HG02981 (cell line): ENCODE data around the gene PRCP.

Experiments
- ATAC-seq: cut with Tn5 transposase; IDR thresholded peaks from one replicate; pipeline ENCODE4 v1.9.1; 2021; ENCODE audit warnings: mild to moderate bottlenecking, moderate library complexity; ENCODE audit not compliant: unreplicated experiment

The PRCP gene

DNA sequence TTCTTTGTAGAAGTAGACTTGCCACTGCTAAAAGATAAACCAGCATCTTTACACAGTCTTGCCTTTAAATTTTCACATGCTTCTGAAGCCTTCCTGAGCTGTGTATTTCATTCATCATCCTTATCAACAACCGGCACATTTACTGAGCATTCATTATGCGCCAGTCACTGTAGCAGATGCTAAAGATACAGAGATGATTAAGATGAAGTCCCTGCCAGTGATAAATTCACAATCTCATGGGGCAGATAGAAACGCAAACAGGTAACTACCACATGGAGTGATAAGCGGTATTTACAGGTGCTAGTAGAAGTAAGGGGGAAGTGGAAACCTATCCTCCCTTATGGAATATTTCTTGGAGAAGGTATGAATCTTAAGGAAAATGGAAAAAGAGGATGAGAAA is 67.2 kb downstream of the PRCP start:
- no peak for ATAC-seq

DNA sequence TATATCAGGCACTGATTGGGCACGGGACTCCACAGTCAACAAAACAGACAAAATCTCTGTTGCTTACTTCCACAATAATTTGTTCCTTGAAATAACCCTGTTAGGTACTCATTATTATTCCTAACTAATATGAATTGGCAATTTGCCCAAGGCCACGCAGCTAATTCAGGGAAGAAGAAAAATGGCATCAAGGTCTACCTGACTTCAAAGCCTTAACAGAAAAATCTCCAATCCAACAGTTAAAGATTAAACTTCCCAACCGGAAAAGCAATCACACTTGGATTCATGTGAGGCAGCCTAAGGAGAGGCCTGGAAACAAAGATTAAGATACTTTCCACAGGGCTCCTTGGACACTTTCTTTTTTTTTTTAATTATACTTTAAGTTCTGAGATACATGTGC is 68.9 kb downstream of the PRCP start:
- no peak for ATAC-seq

DNA sequence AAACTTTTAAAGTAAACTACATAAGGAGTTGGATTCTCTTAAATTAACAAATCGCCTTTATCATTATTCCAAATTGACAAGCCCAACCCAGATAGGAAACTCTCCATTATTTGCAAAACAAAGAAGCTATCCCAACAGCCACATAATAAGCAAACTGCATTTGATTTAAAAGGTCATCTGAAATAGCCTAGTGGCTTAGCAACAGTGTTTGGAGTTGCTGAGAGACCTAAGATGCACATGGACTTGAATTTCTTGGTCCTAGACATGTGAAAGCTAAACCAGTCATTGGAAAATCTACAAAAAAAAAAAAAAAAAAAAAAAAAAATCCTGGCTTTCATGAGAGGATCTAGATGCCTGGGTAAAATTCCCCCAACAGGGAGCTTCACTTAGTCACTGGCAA is 69.5 kb downstream of the PRCP start:
- no peak for ATAC-seq

DNA sequence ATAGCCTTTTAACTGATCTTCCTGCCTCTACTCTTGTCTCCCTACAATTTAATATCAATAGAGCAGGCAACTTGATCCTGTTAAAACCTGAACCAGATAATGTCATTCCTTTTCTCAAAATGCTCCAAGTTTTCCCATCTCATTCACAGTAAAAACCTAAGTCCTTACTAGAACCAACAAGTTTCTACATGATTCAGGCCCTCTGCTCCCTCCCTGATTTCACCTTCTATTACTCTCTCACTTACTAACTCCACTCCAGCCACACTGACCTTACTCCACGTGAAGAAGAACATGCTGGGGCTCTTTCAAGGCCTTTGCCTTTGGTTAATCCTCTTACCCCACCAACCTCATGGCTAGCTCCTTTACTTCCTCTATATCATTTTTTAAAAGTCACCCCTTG is 71.1 kb downstream of the PRCP start:
- no peak for ATAC-seq

DNA sequence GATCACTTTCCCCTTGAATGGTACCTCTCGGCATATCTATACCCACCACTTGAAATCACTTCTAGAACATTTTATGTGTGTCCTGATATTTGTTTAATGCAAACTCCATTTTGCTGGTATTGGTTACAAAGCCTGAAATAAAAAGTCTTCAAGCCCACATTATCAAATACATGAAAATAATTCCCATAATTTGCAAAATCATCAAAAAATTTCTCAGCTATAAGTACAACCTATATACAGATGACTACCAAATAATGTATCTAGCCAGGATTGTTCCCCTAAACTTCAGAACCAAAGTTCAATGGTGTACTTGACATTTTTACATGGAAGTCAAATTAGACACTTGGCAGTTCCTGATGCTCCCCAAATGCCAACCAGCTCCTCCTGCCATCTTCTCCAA is 71.8 kb downstream of the PRCP start:
- ATAC-seq, result no peak

DNA sequence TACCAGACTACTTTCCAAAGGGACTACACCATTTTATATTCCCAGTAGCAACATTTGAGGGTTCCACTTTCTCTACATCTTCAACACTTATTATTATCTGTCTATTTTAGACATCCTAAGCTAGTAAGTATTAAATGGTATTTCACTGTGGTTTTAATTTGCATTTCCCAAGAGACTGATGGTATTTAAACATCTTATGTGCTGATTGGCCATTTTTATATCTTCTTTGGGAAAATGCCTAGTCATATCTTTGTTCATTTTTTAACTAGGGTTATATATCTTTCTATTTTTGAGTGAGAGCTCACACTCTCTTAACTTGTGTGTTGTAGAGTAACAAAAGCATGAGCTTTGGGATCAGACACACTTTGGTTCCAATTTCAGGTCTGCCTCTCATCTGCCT is 73.7 kb downstream of the PRCP start:
- no peak for ATAC-seq

DNA sequence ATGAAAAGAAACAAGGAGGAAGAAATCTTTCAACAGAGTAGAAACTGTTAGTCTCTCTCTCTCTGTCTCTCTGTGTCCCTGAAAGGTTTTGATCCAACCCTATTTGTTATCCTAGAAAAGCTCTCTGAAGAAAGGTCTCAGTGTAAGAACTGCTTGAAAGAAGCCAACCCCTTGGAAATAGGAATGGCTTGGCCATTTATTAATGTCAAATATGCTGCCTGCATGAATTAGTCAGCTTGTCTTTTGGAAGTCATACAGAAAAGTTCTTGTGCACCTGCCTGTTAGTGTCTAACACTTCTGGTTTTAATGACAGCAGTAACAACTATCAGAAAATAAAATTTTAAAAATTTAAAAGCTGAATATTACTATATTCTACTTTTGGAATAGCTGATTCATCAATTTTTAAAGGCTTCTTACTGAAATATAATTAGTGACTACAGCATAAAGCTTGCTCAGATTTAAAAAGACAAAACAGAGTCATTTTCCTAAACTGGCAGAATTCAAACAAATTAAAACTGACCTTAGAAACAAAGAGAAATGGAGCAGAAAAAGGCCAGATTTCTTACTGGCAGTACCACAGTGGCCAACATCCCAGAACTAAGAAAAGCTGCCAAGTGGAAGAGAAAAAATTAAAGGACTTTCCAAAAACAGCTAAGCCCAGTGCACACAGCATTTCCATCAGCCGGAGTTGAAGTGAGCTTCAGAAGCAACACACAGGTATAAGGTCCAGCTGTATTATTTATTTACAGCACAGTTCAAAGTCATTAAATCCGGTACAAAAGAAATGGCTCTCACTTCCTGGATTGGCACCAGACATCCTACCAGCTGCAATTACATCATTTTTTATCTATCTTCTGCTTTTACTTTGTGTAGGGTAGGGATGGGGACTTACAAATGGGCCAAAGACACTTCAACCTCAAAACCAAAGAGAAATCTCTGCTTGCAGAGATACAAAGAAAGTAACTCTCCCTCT is 76.3 kb downstream of the PRCP start:
- no peak for ATAC-seq

DNA sequence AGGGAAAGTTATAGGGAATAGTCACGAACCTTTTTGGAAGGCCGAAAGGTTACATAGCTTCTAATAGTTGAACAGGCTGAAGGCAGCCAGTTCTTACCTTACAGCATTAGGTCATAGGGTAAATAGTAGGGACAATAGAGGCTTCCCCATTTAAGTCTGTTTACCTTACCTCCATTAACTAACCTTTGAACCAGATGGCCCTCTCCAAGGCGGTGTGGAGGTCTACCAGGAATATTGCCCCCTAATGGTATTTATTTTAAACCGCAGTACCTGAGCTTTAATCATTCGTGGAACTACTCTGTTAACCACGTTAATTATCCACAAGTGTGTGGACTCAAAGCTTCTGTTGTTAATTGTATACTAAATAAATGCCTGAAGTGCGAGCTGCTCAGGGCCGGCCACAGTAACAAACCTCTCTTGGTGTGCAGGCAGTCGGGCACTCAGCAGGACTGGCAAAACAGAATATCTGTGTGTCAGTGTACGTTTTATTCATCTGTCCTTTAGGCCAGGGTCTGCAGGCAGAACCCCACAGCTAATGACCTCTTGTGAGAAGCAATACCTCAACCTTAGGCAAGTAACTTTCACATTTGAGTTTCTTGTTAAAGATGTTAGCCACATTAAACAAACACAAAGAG is 81.7 kb downstream of the PRCP start:
- no peak for ATAC-seq

DNA sequence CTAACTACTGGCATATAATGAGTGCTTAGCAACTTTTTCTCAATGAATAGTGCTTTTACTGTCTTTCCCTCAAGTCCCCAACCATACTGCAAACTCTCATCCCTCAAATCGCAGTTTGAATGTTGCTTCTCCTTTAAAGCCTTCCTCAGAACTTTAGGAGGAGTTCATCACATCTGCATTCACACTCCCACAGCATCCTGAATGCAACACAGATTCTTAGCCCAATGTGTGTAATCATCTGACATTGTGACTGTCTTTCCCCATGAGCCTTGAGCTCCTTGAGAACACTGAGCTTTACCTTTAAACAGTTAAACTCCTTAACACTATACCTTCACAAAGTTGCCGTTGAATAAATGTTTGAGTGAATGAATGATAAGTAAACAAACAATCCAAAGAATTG is 84.8 kb downstream of the PRCP start:
- ATAC-seq, result no peak

DNA sequence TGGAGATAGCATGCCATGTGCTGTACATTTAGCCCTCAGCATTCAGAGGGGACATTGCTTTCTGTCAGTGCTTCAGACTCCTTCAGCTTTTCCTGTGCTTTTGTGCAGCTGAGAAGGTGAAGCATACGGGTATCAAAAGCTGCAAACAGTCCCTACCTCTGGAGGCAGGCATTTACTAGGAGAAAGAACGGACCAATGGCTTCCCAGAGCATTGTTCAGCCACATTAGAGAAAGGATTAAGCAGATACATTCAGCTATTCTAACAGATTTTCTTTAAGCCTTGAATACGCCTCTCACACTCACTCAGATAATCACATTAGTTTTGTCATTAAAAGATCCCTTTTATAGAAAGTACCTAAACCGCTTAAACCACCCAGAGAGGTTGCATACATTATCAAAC is 85.9 kb downstream of the PRCP start:
- ATAC-seq, result no peak

DNA sequence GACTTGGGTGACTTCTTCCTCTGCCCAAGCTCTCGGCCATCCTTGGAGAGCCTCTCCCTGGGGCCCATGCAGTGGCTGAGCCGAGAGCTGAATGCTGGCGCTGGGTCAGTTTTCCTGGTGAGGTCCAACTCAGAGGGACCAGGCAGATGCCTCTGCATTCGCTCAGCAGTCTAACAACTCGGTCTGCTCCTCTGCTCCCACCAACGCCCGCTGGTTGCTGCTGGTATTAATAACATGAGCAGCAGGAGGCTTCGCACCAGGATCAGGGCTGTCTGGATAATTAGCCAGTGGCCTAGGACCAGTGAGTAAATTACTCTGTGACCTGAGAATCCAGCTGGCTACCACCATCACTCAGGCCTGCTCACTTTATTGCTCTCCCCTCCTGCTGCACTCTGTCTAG is 88.9 kb downstream of the PRCP start:
- ATAC-seq, result no peak

DNA sequence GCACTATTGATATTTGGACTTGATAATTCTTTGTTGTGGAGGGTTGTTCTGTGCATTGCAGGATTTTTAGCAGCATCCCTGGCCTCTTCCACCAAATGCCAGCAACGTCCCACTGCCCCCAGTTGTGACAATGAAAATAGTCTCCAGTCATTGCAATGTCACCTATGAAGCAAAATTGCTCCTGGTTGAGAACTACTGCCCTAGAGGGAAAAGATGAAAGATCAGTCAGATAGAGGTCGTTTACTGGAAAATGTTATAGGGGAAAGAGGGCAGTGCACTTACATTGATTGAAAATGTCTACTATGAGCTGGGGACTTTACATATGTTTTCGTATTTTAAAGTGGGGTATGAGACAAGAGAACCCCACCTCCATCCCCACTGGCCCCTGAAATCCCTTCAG is 89.5 kb downstream of the PRCP start:
- ATAC-seq, result no peak

DNA sequence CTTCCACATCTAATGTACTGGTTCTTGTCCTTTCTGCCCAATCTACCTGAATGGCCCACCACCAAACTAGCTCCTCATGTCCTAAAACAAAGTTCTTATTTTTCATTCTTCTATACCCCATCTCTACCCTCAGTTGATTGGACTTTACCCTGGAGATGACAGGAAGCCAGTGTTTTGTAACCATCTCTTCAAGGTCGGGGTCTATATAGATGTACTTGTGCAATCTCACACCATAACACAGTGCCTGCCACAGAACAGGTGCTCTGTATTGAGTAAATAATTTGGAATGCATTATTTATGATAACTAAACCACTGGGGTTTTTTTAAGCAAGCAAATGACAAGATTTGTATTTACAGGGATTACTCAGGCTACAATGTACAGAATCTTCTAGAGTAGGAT is 89.9 kb downstream of the PRCP start:
- no peak for ATAC-seq

DNA sequence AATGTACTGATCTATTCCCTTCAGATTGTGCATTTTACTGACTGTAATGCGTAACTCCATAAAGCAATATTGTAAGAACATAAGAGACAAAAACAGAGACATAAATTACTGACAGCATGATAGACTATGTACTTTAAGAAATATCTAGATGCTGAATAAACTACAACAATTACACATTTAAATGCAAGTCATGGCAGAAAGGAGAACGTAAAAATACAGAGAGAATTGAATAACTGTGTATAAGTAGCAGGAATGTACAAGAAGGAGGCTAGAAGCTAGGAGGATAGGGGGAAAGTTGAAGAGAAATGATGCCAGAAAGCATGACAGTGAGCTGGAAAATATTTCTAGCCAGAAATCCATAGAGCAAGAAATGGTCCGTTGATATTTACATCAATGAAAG is 92.6 kb downstream of the PRCP start:
- no peak for ATAC-seq

DNA sequence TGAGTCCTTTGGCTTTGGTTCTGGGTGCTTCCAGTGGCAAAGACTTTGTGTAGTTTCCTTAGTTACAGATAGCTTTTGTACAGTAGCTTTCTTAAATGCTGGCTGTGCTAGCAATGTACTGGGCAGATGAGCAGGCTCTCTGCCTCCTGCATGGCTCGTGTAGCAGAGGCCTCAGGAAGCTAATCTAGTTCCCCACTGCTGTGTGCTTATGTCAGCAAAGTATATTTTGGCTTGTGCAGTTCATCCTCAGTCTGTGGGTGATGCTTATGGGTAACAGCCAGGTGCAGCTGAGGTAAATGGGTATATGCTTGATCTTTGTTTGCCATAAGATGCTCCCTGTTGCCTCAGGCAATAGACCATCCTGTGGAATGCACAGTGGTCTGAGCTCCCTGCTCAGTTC is 97.5 kb downstream of the PRCP start:
- no peak for ATAC-seq

DNA sequence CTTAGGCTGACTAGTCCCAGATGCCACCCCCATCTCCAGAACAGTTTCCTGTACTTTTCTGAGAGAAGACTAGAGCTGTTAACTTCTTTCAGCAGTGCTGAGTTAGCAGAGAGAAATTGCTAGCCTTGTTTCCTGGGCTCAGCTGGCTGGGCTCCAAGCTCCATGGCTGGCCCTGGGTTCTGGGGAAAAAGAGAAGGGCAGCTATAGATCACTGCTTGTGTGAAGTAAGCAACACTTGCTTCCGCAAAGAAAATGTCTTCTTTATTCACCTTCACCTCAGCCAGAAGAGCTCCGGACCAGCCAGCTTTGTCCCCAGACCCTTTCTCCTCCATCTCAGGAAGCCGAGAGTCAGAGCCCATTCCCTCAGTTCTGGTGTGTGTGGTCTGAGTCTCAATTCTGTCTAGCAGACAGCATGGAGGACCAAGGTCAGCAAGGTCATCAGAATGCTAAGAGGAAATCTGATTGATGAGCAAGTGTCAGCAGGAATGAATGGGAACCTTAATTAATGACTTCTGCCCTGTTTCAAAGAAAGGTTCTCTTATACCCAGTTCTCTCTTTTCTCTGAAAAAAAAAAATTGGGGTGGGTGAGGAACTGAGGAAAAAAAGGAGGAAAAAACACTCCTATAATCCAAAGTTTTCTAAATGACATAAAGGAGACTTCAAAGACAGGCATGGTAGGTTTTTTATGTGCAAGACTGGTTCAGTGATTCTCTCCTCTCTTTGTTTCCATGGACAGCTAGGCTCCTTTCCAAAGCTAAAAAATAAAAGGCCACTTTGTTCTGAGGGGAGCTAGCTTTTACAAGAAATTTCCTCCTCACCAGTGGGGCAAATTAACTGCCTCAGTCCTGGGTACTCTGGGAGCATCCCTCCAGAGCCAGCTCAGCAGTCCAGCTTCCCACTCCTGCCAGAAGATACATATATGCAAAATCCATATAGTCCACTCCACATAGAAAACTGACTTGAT is 103.0 kb downstream of the PRCP start:
- no peak for ATAC-seq

DNA sequence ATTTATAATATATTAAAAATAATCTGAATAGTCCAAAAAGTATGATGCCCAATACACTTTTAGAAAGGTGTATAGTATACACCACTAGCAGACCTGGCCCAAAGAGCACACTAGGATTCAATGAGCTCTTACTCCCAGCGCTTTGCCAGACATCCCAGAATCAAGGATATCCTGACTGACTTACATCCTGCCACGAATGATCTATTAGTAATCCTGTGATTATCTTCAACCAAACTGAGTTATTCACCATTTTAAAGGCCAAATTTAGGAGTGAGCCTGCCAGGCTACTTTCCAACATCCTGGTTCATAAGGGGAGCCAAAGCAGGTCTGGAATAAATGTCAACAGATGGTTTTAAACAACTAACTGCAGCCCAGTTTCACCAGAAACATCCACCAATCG is 105.7 kb downstream of the PRCP start:
- ATAC-seq, result no peak

DNA sequence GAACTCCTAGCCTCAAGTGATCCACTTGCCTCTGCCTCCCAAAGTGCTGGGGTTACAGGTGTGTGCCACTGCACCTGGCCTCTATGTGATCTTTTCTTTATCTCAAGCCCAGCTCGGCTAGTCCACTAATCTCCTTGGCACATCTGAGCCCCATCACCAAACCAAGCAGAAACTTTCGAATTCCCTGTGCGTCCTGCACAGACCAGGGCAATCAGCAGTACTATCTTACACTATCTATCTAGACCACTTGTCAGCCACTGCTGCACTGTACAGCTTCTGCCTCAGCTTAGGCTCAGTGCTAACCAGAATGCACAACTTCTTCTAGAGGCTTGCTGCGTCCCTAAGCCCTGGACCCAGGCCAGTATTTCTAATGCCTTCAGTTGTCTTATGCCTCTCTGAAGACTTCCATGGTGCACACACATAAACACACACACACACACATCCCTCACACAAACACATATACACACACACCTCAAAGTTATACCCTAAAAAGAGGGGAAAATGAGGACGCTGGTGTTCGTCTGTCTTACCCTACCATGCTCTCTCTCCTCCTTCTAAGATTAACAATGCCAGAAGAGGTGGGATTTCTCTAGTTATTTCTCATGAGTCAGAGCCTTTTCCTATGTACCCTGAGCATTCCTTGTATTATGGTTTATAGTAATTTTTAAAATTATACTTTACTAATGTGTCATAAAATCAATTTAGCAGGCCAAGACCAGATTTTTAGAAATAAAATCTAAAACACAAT is 107.2 kb downstream of the PRCP start:
- ATAC-seq, result no peak

DNA sequence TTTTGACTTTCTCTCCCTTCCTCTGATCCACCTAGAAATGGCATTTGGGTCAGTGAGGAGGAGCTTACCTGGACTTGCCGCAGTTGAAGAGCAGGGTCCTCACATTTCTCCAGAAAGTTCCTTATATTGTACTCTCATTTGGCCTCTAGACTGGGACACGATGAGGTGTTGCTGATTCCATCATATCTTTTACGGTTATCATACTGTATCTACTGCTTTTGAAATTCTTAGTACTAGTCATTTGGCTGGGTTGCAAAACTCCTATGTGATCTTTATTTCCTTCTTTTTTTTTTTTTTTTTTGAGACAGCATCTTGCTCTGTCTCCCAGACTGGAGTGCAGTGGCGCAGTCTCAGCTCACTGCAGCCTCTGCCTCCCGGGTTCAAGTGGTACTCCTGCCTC is 107.9 kb downstream of the PRCP start:
- ATAC-seq, result no peak

DNA sequence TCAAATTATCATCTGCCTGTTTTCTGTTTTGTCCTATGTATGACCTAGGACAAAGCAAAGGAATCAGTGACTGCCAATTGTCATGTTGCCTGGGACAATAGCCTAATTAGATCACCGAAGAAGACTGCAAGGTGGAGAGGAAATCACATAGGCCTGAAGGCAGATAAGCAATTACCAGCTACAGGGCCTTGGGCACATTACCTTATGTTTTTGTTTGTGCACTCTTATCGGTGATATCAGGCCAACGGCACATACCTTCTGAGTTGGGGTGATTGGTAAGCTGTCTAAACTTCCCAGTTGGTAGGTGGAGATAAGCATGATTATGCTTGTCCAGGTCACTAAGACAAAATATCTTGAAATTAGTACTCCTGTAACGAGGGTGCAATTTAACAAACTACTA is 108.5 kb downstream of the PRCP start:
- no peak for ATAC-seq
